ENCODE results near the gene PTH1R. TPM values are rescaled to one million over a fixed set of nuclear protein-coding genes. Genes with fewer than 3 reads are reported as not detected.

Gene PTH1R
- polyA plus RNA-seq, 1 donor: 10.0 TPM

DNA sequence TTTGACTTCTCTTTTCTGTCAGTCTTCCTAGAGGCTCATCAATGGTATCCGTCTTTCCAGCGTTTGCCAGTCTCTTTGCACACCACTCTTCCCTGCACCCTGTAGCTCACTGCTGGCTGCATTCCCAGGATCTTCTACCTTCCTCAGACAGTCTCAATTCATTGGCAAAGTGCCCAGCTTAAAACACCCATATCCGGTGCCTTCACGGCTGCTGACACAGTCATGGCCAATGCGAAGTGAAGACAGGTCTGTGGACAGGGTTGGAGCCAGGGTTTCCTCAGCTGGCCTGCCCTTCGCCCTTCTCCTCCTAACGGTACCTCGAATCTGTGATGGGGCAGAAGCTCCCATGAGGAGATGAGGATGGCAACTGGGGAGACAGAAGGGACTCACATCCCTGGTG is 36.1 kb downstream of the PTH1R start:
- no peak for DNase-seq

DNA sequence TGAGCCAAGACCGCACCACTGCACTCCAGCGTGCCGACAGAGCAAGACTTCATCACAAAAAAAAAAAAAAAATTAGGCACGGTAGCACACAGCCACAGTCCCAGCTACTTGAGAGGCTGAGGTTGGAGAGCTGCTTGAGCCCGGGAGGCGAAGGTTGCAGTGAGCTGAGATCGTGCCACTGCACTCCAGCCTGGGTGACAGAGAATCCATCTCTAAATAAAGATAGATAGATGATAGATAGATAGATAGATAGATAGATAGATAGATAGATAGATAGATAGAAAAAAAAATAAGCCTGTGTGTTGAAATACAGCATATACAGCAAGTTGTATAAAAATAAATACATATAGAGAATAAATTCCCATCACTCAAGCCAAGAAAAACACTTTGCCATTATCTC is 37.3 kb downstream of the PTH1R start:
- no peak for DNase-seq

DNA sequence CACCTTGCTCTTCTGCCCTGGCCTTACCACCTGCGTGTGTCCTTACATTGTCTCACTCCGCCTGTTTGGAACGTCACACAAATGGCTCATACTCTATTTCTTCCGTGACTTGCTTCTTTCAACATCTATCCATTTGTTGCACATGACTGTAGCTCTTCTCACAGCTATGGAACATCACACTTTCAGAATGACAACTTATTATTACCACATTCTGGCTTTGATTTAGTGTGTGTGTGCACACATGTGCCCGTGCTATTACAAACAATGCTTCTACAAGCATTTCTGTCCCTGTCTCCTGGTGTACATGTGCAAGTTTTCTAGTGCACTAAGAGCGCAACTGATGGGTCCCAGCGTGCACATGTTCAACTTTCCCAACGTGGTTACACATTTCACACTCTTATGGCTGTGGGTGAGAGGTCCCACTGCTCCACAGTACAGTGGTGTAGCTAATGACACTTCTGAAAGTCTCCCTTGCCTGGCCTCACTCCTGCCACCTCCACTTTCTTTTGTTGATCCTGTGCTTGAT is 37.8 kb downstream of the PTH1R start:
- DNase-seq: no peak

DNA sequence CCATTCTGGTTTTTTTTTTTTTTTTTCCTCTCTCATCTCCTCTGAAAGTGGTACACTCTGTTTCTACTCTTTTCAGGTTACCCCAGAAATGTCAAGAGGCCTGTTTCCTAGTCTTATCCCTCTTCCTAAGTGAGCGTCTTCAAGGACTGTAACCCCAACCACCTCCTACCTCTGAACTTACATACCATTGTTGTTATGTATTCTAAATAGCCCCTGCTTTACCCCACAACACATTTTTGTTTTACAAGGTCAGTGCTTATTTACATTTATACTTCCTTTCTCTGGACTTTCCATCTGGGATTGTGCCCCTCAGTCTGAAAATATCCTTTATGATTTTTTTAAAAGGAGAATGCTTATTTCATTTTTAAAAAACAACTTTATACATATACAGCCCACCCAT is 38.8 kb downstream of the PTH1R start:
- DNase-seq: no peak

DNA sequence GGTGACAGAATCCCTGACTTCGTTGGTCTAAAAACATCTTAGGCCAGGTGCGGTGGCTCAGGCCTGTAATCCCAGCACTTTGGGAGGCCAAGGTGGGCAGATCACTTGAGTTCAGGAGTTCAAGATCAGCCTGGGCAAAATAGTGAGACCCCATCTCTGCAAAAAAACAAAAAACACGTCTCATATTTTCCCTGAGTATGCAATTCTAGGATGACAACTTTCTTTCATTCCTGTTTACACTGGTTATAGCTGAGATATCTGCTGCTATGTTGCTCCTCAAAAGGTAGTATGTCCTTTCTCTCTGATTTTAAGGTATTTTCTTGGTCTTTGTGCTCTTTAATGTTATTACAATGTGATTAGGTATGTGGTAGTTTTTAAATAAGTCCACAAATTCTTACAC is 39.3 kb downstream of the PTH1R start:
- no peak for DNase-seq

DNA sequence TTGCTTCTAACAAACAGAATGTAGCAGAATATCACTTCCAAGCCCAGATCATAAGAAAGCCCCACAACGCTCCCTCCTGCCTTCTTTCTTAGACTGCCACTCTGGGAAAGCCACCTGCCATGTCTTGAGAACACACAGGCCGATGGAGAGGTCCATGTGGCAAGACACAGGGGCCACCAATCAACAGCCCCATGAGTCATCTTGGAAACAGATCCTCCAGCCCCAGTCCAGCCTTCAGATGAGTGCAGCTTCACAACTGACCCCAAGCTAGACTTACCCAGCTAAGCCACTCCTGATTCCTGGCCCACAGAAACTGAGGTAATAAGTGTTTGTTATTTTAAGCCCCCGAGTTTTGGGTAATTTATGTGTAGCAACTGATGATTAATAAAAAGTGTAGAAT is 39.7 kb downstream of the PTH1R start:
- no peak for DNase-seq

DNA sequence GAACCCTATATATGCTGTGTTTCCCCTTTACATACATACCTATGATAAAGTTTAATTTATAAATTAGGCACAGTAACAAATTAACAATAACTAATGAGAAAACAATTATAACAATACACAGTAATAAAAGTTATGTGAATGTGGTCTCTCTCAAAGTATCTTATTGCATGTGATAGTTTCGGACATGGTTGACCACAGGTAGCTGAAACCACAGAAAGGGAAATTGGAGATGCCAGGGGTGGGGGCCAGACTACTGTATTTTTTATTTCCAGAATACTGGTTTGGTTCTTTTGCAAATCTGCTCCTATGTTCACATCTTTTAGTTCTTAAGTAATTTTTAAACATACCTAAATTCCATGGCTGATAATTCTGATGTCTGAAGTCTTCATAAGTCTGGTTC is 40.7 kb downstream of the PTH1R start:
- no peak for DNase-seq

DNA sequence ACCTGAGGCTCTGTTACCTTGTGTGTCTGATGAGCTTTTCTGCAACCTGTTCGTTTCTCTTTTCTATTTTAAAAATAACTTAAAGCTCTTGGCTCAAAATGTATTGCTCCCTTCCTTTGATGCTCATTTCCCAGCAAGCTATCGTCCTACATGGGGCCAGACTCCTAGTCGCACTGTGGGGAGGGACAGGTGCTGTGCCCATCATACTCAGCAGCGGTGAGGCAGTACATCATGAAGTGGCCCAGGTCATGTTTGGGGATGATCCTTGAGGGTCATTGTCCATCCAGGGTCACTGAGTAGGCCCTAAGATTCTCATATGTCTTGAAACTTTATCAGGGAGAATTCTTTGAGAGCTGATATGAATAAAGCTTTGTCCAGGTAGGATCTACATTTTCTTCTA is 41.1 kb downstream of the PTH1R start:
- DNase-seq: no peak

DNA sequence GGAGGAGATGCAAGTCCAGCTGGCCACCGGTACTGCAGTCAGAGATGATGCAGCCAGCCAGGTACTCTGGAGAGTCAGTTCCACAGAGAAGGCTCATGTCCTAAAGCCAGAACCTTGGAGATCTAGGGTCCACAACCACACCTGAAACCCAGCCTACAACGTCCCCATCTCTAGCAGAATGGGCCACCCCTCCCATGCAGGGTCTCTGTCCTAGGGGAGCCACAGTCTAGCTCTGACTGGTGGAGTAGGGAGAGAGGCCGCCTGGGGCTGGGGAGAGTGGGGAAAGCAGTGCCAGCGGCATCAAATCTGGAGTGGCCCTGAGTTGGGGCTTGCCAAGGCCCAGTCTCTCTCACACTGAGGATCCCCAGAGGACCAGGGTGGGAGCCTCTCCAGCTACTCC is 43.5 kb downstream of the PTH1R start:
- DNase-seq: no peak

DNA sequence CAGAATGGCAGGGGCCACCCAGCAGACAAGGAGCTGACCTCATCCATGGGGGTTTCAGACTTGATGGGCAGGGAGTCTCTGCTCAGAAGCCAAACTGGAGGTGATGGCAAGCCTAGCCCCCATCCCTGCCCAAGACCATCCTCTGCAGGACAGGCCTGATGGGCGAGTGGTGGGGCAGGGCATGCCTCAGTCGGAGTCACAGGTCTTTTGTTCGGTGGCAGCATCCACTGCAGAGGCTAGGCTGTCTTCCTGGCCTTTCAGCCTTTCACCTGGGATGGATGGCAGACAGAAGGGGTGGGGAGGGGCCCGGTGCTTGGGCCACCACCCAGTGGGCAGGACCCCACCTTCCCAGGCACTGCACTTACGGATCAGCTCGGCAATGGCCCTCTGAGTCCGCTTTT is 44.4 kb downstream of the PTH1R start:
- DNase-seq: no peak

DNA sequence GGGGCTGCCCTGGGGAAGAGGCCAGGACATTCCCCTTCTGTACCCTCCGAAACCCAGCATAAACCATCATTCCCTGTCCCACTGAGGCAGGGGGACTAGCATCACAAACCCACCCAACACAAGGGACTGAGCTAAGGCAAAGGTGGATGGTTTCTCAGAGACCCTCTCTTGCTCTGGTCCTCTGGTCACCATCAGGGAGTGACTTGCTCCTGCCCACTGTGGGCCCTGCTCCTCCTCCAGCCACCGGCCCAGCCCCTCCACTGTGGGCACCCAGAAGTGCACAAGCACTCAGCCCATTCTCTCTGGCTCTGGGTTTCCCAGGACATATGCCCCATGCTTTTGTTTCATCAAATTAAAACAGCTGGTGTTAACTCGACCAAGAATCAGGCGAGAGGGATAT is 44.9 kb downstream of the PTH1R start:
- no peak for DNase-seq

DNA sequence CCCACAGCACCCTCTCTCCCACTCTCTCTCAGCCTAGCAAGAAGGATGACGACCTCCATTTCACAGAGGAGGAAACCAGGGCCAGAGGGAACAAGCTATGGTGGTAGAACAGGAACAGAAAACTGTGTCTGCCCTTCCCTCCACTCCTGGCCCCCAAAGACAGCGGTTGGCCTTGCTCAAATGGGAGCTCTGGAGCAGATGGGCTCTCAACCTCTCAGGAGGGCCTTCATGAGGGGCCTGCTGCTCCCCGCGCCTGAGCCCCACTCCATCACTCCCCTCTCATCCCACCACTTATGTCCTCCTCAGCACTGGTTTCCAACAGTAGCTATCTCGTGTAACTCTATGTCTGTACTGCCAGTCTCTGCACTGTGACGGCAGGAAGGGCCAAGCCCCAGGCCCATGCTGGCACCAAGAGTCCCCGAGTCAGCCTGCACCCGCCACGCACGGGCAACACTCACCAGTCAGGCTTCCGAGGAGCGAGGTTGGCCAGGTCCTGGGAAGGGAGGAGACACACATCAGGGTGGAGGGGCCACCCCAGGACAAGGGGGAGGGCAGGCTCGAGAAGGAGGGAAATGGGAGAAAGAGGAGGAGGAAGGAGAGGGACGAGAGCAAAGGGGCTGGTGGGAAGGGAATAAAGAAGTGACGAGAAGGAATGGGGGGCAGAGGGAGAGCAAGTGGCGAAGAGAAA is 45.5 kb downstream of the PTH1R start:
- no peak for DNase-seq

DNA sequence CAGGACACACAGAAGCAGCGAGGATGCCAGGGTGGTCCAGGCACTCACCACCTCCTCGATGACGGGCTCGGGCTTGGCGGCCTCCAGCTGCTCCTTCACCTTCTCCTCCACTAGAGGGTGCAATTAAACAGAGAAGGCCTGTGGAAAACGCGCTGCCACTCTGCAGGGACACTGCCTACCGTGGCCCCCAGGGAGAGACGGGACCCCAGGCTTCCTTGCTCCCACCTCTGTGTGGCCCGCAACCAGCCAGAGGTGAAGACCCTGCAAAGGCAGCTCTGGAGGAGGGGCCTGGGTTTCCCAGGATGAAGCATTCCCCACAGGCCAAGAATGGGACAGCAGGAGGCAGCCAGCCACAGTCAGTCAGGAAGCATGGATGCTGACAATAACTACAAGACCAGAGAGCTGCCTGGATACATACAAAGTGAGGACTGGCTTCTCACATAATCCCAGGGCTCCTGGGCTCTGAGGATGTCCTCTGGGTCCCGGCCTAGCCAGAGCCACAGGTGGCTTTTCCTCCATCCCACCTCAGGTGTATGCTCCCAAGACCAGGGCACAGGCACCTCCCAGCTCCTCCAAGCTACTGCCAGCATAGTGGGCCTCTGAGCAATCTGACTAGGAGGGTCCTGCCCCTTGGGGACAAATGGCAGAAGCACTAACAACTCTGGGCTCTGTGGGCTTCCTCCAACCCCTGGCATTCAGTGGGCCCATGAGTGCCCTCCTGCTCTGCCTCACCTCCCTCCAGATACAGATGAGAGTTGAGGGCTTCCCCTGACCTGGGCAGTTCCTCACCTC is 46.2 kb downstream of the PTH1R start:
- no peak for DNase-seq

DNA sequence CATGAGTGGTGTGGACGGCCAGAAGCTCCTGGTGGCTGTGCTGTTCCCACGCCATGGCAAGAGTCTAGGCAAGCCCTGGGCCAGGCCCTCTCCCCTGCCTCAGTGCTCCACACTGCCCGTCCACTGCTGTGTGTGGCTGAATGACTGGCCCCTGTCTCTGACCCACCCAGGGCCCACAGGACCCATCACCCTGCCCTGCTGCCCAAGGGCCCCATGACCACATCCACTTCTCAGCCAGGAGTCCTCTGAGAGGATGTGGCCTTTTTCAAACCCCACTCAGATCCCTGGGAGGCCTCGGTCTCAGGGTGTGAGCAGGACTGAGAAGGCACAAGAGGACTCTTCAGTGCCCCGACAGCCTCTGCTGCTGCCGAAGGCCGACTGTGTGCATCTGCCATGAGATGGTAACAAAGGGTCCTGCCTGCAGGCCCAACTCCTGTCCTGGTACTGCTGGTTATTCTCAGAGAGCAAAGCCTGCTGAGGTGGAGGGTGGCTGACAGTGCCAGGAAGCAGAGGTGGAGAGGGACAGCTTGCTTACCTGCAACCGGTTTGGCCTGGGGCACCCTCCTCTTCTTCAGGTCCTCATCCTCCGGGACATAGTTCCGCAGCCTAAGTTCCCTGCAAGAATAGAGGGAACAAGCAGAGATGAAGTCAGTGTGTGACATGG is 47.5 kb downstream of the PTH1R start:
- DNase-seq: no peak

DNA sequence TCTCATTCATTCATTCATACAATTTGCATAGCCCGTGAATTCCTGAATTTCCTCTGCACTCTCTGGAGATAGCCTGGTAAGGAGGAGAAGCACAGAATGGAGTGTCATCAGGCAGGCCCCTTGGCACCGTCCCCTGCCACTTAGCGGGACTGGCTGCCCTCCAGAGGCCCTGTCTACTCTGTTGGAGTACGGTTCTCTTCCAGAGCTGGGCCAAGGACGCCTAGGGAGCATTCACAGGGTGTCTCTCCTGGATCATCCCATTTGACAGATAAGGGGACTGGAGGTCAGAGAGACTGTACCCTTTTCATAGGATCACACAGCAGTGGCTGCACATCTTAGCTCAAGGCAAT is 48.0 kb downstream of the PTH1R start:
- DNase-seq: no peak

DNA sequence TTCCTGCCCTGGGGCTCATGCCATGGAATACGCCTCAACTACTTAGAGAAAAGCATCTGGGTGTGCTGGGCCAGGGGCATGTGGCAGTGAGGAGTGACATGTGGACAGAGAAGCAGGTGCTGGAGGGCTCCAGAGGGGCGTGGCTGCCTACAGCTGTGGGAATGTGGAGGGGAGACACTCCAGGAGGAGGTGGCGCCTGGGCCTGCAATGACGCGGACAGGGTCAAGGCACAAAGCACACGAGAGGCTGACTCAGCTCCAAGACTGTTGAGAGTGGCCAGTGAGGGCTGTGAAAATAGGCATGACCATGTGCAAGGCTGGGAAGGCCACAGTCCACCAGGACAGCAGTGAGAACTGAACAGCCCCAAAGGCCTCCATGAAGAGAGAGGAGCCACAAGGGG is 48.5 kb downstream of the PTH1R start:
- no peak for DNase-seq

DNA sequence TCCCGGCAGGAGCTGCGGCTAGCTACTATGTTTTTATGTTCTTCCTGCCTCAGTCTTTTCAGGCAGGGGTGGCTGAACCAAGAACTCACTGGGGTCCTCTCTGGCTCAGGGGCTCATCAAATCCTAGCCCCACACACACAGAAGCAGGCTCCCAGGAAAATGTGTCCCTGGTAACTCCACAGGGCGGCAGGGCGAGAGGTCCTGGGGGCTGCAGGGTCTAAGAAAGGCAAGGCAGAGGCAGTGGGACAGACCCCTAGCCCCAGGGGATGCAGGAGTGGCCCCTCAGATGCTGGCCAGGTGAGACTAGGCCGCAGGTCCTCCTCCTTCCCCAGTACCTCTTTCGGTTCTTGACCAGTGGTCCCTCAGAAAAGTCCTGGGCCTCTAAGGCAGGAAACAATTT is 48.9 kb downstream of the PTH1R start:
- no peak for DNase-seq

DNA sequence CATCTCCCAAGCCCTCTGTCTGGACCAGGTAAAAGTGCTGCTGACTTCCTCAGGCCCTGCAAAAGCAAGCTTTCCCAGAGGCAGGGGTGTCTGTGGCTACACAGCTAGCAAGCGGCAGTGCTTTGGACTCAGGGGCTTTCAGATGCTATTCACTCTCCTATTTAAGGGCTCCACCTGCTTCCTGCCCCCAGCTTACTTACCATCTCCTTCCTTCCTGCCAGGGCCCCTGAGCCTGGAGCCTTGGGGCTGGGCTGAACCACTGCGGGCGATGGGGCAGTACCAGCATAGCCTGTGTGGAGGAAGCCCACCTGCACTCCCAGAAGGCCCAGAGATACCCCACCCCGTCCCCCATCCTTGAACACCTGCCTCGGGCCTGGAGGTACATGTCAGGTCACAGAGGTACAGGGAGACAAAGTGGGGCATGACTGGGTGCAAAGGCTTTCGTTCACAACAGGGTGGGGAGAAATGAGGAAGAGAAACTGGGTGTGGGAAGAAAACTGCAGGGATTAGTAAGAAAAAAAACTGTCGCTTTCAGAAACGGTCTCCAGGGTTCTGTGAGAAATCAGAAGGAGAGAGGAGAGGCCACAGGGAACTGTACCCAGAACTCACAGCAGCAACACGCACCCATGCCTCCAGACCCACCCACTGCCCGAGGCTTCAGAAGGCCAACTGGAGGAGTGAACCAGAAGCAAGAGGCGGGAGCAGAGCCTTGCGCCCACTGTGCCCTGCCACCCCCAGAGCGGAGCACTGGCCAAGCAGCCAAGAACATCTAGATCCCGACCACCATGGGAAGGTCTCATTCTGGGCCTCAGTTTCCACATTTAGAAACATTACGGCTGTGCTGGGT is 49.6 kb downstream of the PTH1R start:
- DNase-seq: no peak

DNA sequence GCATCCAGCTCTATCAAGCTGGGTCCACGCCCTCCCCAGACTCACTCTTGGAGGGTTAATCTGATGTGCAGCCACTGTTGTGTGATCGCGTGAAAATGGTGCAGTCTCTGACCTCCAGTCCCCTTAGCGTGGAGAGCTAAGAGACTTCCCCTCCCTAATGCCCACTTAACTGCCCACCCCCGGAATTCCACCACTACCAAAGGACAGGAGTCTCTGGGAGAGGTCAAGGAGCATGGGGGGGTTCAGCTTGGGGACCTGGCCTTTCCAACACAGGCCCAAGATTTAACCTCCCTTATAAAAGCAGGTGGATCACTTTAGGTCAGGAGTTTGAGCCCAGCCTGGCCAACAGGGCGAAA is 50.2 kb downstream of the PTH1R start:
- DNase-seq: no peak

DNA sequence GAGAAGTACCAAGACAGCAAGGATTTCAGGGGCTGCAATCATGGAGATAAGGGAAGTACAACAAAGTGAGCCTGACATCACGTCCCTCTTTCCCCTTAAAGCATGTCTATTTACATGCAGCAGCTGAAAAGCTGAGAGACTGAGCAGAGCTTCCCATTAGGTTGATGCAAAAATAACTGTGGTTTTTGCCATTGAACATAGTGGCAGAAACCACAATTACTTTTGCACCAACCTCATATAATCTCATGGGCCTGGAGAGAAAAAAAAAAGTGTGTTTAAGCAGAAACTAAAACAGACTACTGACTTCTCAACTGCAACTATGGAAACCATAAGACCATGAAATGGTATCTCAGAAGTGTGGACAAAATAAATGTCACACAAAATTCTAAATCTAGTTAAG is 50.8 kb downstream of the PTH1R start:
- no peak for DNase-seq

DNA sequence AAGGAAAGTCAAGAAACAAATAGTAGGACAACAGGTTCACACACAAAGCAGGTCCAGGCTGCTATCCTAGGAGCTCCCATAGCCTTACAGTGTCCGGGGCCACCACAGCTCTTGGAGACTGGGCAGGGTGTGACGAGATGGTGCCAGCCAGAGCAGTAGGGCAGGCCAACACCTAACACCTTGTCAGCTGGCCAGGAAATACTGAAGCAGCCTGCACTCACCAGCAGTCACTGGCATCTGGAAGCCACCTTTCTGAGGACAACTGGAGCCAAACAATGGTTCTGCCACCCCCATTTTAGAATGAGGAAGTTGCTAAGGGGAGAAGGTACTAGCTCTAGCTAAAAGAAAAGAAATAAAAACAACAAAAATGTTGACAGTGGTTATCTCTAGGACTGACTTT is 51.8 kb downstream of the PTH1R start:
- DNase-seq: no peak

DNA sequence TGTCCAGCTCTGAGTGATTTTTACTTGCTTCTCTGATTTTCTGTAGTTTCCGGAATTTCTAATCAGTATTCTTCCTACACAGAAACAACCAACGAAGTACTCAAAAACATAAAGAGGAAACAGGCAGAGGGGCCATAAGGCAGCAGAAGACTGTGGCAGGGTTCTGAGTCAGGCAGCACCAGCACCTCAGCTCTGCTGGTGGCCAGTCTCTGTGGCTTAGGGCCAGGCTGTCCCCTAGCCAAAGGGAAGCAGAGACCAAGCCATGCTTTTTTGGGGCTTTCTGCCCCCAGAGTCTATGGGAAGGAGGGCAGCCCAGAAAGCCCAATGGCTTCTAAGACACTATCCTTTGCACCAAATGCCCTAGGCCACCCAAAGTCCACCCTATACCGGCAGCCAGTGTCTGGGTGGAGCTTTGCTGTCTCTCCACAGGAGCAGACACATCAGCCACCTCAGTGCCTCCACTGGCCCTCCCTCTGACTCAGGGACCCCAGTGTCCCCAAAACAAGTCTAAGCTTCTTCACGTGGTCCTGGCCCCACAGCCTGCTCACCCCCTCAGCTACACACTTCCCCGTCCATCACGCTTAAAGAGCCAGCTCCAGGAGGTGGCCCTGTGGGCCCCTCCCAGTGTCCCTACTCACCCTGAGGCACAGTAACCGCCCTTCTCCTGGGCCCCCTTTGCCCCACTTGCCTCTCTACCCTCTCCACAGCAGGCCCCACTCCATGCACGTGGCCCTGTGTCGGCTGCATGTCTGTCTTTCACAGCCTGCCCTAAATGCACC is 52.8 kb downstream of the PTH1R start:
- no peak for DNase-seq
